NCI-H2227 (cell line): ENCODE data around the gene SORD.

Source experiments
- DNase-seq: peaks from one replicate; lab custom pipeline; 2025; ENCODE audit not compliant: unreplicated experiment; lab: John Stamatoyannopoulos, UW

SORD gene

GRCh38 chr15:45114751-45115085 lies 91.7 kb downstream of the SORD start:
- DNase-seq = no peak

- DNase-seq = no peak
These were observed 92.4 kb downstream of the SORD start for GRCh38 chr15:45115312-45115820.

GRCh38 chr15:45116006-45116481 lies 93.0 kb downstream of the SORD start:
- DNase-seq = no peak

- DNase-seq = no peak
These were observed 93.7 kb downstream of the SORD start for GRCh38 chr15:45116482-45117307.

GRCh38 chr15:45117308-45118130 lies 94.5 kb downstream of the SORD start:
- no peak for DNase-seq

- peak; percentile 80 for DNase-seq
These were observed 95.2 kb downstream of the SORD start for GRCh38 chr15:45118131-45118588.

GRCh38 chr15:45118996-45119395 lies 96.0 kb downstream of the SORD start:
- DNase-seq = no peak

- no peak for DNase-seq
These were observed 97.3 kb downstream of the SORD start for GRCh38 chr15:45120081-45120972.

GRCh38 chr15:45121020-45121419 lies 98.0 kb downstream of the SORD start:
- DNase-seq = no peak

GRCh38 chr15:45121706-45122417 lies 98.9 kb downstream of the SORD start:
- DNase-seq = no peak

- no peak for DNase-seq
These were observed 99.7 kb downstream of the SORD start for GRCh38 chr15:45122719-45123118.

GRCh38 chr15:45123397-45123796 lies 100.4 kb downstream of the SORD start:
- no peak for DNase-seq

GRCh38 chr15:45126535-45127158 lies 103.7 kb downstream of the SORD start:
- DNase-seq = no peak
